Kidney tubule cell (primary cell): ENCODE measurements around the gene MAST4.
"Not testable (repeated sequence)": the region's sequence is repeated elsewhere in the genome, so short reads cannot be mapped to it uniquely, and the experiment has no call there.

Source experiments
- DNase-seq: peaks from one replicate; pipeline ENCODE4 v3.0.0-alpha.2; 2018; ENCODE audit warnings: low spot score

MAST4 gene

DNA sequence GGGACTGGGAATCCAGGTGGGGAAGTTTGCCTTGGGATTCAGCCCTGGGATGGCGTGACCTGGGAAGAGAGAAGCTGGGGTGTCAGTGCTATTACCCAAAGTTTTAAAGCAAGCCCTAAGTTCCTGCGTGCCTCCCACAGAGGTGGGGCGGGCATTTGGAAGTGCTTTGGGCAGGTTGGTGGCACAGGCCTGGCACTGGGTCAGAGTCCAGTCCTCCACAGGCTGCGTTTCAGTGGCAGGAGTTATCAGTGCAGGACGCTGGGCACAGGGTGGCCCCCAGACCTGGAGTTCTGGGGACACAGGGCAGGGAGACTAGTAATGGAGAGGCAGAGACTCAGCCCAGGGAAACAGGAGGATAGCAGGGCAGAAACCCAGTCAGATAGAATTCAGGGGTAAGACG is 147.2 kb downstream of the MAST4 start:
- DNase-seq: no peak

DNA sequence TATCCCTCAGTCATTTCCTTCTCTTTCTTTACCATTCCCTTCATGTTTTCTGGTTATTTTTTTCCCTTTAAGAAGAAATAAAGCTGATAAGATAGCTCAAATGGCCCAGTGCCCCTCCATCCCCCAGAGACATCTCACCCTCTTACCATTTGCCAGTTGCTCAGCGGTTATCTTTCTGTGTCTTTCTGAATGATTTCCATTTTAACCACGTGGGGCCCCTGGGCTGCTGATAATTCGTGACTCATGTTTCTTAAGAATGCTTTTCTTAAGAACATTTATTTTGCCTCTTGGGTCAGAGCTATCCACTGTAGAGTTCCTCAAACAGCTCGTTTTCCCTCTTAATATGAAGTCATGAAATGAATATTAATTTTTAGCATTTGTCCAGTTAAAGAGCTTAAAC is 147.8 kb downstream of the MAST4 start:
- DNase-seq: peak; percentile 23

DNA sequence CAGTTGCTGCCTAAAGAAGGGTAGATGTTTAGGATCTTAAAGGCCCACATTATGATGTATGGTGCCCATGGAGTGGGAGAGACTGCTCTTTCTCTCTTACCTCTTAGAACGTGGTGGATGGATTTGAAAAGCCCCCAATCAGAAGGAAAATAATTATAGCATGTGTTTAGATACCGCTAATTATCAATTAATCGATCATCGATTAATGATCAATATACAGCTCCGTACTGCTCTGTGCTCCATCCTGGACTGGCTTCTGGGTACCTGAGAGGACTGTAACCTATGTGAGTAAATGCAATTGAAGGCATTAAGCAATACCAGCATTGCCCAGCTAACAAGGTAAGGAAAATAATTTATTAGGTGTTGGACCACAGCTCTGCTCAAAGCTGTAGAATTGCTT is 149.1 kb downstream of the MAST4 start:
- no peak for DNase-seq

DNA sequence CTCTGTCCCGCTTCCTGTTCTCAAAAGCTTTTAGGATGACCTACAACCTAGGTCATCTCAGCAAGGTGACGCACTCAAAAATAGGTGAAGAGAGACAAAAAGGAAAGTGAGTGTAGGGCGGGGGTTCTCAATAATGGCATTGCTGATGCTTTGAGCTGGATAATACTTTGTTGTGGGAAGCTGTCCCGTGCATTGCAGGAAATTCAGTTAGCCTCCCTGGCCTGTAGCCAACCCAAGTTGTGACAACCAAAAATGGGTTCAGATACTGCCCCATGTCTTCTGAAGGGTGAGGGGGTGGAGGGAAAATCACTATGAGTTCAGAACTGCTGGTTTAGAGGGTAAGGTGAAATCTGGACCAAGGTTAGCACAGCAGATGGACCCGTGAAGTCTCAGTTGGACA is 151.4 kb downstream of the MAST4 start:
- DNase-seq: no peak

DNA sequence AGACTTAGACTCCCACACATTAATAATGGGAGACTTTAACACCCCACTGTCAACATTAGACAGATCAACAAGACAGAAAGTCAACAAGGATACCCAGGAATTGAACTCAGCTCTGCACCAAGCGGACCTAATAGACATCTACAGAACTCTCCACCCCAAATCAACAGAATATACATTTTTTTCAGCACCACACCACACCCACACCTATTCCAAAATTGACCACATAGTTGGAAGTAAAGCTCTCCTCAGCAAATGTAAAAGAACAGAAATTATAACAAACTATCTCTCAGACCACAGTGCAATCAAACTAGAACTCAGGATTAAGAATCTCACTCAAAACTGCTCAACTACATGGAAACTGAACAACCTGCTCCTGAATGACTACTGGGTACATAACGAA is 156.5 kb downstream of the MAST4 start:
- not testable (repeated sequence) for DNase-seq

DNA sequence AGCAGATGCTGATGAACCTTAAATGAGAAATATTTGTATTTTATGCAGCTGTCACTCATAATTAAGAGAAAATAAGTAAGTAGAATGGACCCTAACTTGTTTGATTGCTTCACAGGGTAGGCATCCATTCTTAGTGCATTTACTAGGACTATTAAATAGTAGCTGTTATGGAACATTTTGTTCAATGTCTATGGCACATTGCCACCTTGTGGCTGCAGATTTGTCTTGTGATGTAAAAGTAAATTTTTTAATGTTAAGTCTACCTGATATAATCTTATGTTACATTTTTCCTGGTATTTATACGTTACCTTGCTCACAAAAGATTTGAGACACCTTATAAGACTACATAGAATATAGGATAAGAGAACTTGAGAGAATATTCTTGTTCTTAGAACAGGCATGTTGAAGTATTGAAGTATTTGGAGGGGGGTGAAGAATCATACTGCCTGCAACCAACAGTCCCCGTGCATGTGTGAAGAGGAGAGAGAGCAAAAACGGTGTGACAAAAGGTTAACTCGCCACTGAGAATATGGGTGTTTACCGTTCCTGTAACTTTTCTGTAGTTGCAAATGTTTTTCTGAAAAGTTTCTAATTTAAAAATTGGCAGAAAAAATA is 161.1 kb downstream of the MAST4 start:
- DNase-seq: peak; percentile 64

DNA sequence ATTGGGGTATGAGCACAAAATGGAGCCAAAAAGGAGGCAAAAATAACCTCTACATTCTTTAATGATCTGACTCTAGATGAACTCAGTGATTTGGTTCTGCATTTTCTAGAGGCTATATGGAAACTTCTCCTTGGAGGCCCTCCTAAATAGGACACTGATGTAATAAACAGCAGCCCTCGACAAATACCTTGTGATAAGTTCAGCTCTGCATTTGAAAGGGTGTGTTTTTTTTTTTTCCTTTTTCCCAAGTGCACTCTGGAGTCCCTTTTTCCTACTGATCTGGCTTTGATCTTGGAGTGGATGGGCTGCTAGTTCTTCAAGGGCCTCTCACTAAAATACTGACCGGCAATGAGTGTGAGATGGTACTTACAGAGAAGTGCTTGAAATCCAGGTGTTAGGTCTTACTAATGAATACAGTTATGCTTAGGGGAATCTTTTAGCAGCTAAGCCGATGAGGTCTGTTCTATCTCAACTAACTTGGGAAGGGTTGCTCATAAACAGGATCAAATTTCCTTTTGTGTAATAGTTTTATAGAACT is 161.7 kb downstream of the MAST4 start:
- DNase-seq: no peak

DNA sequence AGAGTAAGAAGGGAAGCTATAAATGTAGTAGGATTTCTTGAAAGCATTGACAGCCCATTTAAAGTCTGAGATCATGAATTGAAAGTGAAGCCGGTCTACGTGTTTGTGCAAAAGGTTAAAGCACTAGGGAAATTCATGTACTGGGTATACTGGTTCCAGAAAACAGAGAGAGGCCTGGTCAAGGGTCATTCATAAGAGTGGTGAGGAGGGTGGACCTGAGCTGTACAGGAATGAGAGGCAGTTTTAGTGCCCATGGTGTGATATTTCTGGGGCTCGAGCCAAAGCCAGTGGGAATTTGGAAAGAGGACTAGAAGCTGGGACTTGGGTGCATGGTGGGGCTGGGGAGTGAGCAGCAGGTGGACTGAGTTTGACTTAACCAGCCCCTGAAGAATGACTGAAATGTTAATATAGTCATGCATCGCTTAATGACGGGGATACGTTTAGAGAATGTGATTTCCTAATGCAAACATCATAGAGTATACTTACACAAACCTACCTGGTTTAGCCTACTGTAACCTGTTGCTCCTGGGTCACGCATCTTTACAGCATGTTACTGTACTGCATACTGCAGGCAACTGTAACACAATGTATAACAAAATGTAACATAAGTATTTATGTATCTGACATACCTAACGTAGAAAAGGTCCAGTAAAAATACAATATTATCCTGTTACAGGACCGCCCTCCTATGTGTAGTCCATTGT is 173.0 kb downstream of the MAST4 start:
- no peak for DNase-seq

DNA sequence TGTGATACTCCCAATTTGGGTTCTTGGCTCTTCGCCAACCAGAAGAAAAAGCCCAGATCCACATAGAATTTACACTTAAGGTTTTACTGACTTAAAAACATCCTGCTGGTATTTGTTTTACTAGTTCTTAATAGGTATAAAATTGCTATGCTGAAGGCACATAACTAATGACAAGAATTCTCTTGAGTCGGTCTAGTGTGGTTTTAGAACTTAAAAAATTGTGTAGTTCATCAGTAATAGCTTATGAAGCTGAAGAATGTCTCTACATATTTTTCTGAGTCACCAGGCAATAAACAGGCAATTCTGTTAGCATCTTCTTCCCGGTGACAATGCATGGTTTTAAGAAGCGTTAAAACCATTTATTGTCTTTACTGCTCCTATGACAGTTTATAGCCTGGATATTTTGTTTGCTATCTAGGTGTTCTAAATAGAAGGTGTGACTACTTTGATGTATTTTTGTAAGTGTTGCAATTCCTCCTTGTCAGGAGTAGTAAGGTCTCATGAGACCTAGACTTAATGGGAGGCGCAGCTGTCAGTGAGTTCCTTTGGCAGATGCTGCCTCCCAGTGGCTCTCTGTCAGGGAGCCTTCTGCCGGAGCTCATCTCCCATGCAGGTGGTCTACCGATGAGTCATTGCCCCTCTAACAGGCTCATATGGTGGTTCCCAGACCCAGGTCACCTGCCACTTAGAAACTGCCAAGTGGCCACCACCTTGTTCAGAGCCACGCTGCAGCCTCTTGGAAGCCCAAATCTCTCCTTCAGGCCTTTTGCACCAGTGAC is 173.8 kb downstream of the MAST4 start:
- no peak for DNase-seq

DNA sequence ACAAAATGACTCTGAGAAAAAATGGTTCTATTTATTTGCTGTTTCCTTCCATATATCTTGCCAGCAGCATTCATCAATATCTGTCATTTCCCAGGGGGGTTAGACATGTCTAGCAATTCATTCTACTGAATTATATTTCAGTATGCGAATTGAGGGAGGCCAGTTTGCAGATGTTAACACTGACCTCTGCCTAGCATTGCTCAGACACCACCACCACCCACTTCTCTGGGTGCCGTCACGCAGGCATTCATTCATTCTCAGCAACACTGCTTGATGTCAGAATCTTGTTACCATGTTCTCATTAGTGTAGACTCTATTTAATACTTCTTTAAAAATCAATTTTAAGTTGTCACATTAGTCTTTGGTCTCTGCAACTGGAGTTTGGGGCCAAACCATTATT is 181.7 kb downstream of the MAST4 start:
- DNase-seq: no peak

DNA sequence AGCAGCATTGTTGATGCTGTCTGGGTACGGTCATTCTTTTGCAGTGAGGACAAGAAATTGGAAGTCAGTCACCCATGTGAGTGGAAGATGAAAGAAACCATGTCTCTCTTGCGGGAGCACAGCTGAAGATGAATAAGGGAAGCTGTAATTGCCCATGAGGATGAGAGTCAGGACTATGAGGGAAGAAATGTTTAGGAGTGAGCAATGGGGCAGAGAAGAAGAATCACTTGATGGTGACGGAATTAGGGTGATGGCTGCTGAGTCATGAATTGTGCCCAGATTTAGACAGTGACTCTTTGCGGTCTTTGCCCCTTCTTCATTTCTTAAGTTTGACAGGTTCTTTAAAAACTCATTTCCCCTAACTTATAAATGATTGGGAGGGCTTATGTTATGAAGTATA is 183.3 kb downstream of the MAST4 start:
- no peak for DNase-seq

DNA sequence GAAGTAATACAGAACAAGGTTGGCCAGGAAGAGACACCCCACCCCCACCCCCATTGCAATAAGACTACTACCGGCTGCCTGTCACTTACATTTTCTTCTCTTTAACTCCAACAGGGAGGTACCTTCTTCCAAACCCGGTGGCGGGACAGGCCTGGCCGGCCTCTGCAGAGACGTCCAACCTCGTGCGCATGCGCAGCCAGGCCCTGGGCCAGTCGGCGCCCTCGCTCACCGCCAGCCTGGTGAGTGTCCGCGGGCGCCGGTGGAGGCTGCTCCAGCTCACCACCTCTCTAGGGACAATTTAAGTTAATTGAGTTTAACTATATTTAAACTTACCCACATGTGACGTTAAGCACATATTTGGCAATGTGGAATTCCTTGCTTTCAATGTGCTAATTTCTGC is 192.4 kb downstream of the MAST4 start:
- DNase-seq: no peak

DNA sequence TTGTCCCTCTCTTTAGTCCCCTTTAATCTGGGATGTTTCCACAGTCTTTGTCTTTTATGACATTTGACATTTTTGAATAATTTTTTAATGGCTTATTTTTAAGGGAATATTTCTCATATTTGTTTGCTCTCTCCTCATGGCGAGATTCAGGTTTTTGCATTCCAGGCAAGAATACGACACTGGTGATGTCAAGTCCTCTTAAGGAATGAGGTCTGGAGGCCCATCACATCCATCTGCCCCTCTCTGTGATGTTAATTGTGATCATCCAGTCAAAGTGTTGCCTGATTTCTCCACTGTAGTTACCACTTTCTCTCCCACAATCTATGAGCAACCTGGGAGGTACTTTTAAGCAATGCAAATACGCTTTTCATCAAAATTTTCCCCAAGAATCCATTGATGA is 193.2 kb downstream of the MAST4 start:
- DNase-seq: no peak

DNA sequence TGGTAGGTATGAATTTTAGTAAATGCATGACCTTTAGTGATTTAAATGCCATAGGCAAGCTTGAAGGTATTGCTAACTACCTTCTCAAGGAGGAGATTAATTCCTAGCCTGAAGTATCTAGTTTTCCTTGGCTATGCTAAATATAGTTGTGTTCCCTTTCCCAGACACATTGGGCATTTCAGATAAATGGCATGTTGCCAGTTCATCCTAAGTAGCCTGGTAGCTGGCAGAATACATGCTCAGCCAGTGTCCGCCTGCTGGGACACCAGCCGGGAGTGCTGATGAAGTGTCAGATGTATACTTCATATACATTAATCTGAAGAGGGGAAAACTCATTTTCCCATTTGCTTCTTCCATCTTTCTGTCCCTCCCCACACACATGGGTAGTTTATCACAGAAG is 196.9 kb downstream of the MAST4 start:
- no peak for DNase-seq

DNA sequence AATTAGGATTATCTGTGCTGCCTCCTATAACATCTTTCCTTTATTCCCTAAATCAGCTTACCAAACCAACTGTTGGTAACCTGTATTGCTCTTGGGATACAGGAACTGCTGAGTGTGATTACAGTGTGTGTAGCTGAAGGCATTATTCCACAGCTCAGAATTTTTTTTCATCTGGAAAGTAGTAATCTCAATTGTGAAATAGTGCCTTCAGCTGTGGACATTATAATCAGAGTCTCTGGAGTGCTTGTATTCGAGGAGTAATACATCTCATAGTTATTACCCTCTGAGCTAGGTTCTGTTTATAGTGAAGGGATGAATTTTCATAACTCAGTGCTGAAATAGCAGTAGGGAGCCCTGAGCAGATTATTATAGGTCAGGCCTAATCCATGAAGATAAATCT is 199.5 kb downstream of the MAST4 start:
- no peak for DNase-seq

DNA sequence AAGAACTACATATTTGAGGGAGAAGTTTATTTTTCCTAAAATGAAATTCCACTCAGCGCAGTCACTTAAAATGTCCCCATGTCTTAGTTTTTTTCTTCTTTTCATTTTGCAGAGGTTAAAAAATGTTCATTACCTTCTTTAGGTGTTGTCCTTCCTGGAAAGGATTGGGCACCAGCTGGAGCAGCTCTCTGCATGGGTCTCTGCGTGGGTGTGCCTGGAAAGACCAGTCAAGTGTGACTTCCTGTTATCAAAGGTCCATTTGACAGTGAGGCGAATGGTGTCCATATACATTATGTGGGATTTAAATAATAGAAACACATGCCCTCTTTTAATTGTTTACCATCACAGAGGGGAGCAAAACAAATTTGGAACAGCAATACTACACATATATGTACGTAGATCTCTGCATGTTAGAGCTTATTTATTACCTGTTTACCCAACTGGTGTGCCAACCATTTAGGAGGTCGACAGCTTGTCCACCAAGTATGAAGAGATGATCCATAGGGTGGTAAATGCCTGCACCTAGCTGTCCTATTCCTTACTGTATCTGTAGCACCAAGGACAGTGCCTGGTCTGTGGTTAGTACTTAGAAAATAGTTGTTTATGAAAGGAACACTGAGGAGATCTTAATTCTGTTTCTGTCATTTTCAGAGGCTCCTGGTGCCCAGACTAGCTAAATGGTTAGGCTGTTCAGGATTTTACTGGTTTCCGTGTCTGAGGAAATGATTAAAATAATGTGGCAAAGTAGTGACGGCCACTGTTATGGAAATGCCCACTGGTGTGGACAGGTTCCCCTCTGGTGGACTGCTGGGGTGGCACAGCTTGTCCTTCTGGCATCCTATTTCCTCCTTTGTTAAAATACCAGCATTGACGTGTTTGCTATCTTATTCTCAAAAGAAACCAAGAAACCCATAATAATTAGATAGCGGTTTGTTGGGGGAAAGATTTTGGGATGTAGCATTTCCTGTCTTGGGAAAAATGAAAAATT is 200.4 kb downstream of the MAST4 start:
- DNase-seq: peak; percentile 11

DNA sequence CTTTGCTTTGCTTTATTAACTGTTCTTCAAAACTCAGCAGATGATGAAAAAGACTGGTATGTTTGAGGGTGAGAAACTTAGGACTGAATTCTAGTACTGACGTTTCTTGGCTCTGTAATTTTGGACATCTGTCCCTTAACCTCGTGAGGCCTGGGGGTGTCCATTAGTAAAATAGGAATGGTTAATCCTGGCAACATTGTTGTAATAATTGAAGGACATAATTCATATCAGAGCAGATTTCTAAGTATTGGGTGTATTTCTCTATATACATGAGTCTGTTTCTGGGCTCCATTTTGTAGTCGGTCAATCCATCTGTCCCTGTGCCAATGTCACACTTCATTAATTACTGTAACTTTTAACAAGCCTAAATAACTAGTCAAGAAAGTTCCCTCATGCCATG is 206.7 kb downstream of the MAST4 start:
- DNase-seq: no peak

DNA sequence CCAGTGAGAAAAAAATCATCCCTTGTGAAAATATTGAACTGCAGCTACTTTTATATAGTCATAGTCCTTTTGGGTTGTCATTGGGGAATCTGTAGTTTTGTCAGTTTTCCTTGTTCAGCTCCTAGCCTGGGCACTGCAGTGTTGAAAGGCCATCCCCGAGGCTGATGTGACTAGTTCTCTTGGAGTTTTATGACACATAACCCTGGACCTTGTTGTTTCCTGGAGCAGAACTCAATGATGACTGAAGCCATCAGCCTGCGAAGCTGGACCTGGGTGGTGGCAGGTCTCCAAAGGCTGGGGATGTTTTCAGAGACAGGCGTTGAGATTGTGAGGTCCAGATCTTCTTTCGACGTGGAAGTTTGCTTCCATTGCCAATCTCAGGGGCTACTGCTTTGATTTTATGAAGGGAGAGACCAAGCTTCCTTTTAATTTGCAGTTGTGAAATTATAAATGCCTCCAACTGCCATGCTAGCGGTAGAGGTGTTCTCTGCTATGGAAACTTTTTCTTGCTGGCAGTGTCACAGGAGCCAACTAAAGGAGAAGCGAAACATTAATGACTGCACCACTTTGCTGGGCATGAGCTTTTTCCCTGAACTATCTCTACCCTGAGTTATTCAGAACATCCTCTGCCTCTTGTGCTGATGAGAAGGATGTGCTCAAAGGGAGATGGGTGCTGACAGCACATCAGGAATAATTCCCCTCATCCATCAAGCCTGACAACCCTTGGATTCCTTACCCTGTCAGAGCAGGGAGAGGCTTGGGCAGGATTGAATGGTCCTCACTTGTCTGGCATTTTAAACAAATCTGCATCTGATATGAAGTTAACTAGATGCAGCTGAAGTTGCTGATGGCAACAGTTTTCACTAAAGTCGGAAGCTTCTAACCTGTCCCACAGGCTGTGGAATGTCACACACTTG is 209.6 kb downstream of the MAST4 start:
- peak; percentile 73 for DNase-seq

DNA sequence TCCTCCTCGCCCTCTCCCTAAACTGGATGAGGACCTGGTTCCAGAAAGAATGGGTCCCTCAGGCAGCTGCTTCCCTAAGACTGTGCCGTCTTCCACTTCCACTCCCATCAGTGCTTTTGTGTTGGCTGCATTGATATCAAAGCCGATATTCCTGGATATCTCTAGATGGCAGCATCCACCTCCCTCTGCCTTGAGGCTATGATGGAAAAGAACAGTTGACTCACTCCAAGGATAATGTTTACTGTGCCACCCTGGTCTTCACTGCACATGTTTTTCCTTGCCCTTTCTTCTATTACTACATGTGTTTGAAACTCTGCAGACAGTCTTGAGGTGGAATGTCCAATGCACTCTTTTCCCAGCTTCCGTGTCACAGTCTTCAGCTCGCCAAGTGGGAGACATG is 211.6 kb downstream of the MAST4 start:
- peak; percentile 72 for DNase-seq

DNA sequence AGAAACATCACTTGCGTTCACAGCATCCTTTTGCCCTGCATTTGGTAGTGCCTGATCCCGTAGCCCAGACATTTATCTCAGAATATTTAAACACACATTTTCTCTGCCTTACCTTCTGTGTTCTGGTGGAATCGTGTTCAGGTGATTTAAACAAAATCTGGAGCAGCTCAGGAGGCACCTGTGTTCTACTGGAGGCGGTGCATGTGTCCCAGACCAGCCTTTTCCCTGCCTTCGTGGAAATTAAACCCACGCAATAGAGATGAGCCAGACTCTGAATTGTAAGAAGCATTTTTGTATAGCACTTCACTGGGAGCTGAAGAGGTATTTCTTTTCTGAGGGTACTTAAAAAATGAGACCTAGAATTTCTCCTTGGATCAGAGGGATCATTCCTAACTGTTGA is 212.5 kb downstream of the MAST4 start:
- DNase-seq: no peak

DNA sequence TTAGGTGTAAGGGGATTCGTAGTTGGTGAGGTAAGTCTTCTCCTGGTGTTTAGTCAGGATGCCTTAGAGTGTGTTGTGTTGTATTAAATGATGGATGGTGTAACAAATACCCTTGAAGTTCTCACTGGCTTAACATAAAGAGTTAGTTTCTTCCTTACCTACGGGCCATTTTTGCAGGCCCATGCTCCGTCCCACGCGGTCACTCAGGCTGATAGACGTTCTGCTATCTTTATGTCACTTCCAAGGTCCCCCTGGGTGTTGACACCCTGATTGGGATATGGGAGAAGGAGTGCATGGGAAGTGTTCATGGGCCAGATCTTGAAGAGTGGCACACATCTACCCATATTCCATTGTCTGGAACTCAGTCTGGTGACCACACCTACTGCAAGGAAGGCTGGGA is 214.0 kb downstream of the MAST4 start:
- no peak for DNase-seq
